Omental fat pad (tissue), 4 donors: ENCODE results near the gene PEX5L. TPM values are rescaled to one million over a fixed set of nuclear protein-coding genes. Genes with fewer than 3 reads are reported as not detected.

ENCODE experiments used
- ATAC-seq: fragments of 150-250 bp; one replicate; pipeline ENCODE4 v1.9.1; 2016; ENCODE audit warnings: mild to moderate bottlenecking, moderate library complexity; ENCODE audit not compliant: low FRiP score
- DNase-seq: peaks from one replicate; pipeline ENCODE4 v3.0.0-alpha.2; 2019; ENCODE audit warnings: low spot score
- CTCF ChIP-seq, 3 donors: fragments of 450-650 bp; IDR thresholded peaks; one replicate each; pipeline ENCODE4 v1.5.1; 2016 to 2017; ENCODE audit warnings: antibody characterized with exemption in 3 of 3, mild to moderate bottlenecking in 3 of 3, moderate library complexity in 2 of 3
- total RNA-seq, 4 donors: library from RNA; depleted of rRNA; stranded (reverse); fragments of >200 nt; gene quantifications; one replicate each; pipeline ENCODE4 v1.1.0, GENCODE V29; 2016

The PEX5L gene
- total RNA-seq, 4 donors from 2014 or later, result 0.72 to 6.3 (median 1.1) TPM; not detected in 1

GRCh38 chr3:179760944-179761343 lies 275.8 kb downstream of the PEX5L start:
- no peak for TF ChIP-seq CTCF (IDR thresholded peaks at IDR 0.05)
- DNase-seq, result no peak
- ATAC-seq, result no peak

- ATAC-seq, result no peak
- DNase-seq, result no peak
- TF ChIP-seq CTCF (IDR thresholded peaks at IDR 0.05), result no peak
These were observed 285.9 kb downstream of the PEX5L start for GRCh38 chr3:179750720-179751328.

- ATAC-seq (no peak), DNase-seq (no peak)
- no peak for TF ChIP-seq CTCF (IDR thresholded peaks at IDR 0.05)
These were observed 291.0 kb downstream of the PEX5L start for GRCh38 chr3:179745716-179746115.

- TF ChIP-seq CTCF (IDR thresholded peaks at IDR 0.05), result no peak
- ATAC-seq (no peak), DNase-seq (no peak)
These were observed 291.7 kb downstream of the PEX5L start for GRCh38 chr3:179745079-179745478.
